ENCODE data around the gene NAA16.

GRCh38 chr13:41289463-41289881 lies 21.6 kb upstream of the NAA16 start:
- TF ChIP-seq PPARA (CRISPR knock-in tag; IDR thresholded peaks at IDR 0.05; ENCODE audit: borderline replicate concordance): no peak
- TF ChIP-seq CSRNP3 (CRISPR knock-in tag; IDR thresholded peaks at IDR 0.05): no peak
- no peak for TF ChIP-seq ISL1 (CRISPR knock-in tag; IDR thresholded peaks at IDR 0.05)
- no peak for TF ChIP-seq ZNF565 (CRISPR knock-in tag; conservative IDR thresholded peaks at IDR 0.05; ENCODE audit: low read depth)
- TF ChIP-seq, protein P1, sequence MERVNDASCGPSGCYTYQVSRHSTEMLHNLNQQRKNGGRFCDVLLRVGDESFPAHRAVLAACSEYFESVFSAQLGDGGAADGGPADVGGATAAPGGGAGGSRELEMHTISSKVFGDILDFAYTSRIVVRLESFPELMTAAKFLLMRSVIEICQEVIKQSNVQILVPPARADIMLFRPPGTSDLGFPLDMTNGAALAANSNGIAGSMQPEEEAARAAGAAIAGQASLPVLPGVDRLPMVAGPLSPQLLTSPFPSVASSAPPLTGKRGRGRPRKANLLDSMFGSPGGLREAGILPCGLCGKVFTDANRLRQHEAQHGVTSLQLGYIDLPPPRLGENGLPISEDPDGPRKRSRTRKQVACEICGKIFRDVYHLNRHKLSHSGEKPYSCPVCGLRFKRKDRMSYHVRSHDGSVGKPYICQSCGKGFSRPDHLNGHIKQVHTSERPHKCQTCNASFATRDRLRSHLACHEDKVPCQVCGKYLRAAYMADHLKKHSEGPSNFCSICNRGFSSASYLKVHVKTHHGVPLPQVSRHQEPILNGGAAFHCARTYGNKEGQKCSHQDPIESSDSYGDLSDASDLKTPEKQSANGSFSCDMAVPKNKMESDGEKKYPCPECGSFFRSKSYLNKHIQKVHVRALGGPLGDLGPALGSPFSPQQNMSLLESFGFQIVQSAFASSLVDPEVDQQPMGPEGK (CRISPR knock-in tag; IDR thresholded peaks at IDR 0.05; ENCODE audit: borderline replicate concordance): no peak
- TF ChIP-seq ARNTL (CRISPR knock-in tag; IDR thresholded peaks at IDR 0.05; ENCODE audit: borderline replicate concordance, low read depth): no peak
- no peak for TF ChIP-seq ZFP30 (CRISPR knock-in tag; IDR thresholded peaks at IDR 0.05)
- no peak for TF ChIP-seq GLIS3 (CRISPR knock-in tag; IDR thresholded peaks at IDR 0.05)
- no peak for TF ChIP-seq TOX (CRISPR knock-in tag; IDR thresholded peaks at IDR 0.05; ENCODE audit: borderline replicate concordance)
- TF ChIP-seq OSR1 (CRISPR knock-in tag; IDR thresholded peaks at IDR 0.05): no peak
- TF ChIP-seq, protein P2, sequence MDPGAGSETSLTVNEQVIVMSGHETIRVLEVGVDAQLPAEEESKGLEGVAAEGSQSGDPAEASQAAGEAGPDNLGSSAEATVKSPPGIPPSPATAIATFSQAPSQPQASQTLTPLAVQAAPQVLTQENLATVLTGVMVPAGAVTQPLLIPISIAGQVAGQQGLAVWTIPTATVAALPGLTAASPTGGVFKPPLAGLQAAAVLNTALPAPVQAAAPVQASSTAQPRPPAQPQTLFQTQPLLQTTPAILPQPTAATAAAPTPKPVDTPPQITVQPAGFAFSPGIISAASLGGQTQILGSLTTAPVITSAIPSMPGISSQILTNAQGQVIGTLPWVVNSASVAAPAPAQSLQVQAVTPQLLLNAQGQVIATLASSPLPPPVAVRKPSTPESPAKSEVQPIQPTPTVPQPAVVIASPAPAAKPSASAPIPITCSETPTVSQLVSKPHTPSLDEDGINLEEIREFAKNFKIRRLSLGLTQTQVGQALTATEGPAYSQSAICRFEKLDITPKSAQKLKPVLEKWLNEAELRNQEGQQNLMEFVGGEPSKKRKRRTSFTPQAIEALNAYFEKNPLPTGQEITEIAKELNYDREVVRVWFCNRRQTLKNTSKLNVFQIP (CRISPR knock-in tag; IDR thresholded peaks at IDR 0.05; ENCODE audit: borderline replicate concordance, low read depth): no peak
